GM12891 (cell line): Measurements from ENCODE around the gene SENP8.

ENCODE experiments used
- PAX5 ChIP-seq: IDR thresholded peaks from 2 replicates; pipeline ENCODE4 v1.6.1; 2011; ENCODE audit warnings: low read length, moderate library complexity, mild to moderate bottlenecking; ENCODE audit not compliant: insufficient read depth, severe bottlenecking
- POLR2A ChIP-seq: IDR thresholded peaks from 2 replicates; pipeline ENCODE4 v1.6.1; 2011; ENCODE audit warnings: low read depth, low read length, control low read depth
- POLR2AphosphoS5 ChIP-seq: IDR thresholded peaks from 2 replicates; pipeline ENCODE4 v1.6.1; 2011; ENCODE audit warnings: low read depth, low read length, control low read depth
- POU2F2 ChIP-seq: IDR thresholded peaks from 2 replicates; pipeline ENCODE4 v1.6.1; 2011; ENCODE audit warnings: low read depth, mild to moderate bottlenecking, control low read depth, low read length, moderate library complexity
- SPI1 ChIP-seq: IDR thresholded peaks from 2 replicates; pipeline ENCODE4 v1.6.1; 2011; ENCODE audit warnings: low read depth, low read length, control low read depth
- TAF1 ChIP-seq: IDR thresholded peaks from 2 replicates; pipeline ENCODE4 v1.6.1; 2011; ENCODE audit warnings: low read depth, low read length, control low read depth

DNA sequence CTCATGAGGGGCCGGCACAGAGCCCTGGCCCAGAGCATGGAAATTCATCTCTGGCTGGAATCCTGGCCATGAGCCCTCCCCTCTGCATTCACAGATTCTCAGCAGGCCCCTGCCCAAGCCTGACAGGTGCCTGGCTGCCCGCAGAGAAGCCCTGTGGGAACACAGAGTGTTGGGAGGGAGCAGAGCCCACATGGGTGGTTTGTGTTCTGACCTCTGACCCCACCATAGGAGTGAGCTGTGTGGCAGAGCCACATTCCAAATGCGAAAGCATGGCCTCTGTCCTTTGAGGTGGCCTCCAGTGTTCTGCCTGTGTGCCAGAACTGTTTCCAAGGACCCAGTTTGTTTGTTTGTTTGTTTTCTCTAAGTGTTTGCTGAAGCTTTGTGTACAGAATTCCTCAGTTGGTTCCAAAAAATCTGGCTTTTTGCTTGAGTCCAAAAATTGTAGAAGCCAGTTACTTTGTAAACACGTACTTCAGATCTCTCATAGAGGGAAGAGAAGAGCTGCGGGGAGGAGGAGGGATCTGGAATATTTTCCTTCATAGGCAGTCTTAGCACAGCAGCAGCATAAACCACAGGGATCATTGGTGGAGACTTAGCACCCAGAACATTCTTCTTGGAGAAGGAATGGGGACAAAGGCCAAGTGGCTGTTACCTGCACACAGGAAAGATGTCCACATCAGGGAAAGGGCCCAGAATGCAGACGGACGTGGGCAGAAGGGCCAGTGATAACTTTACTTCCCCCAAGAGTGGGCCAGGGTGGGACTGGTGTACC, 43.3 kb downstream of the SENP8 start:
- TF ChIP-seq POLR2AphosphoS5 (no peak), POLR2A (no peak), SPI1 (no peak), TAF1 (no peak), POU2F2 (no peak), PAX5 (no peak)
